Activated CD8-positive, alpha-beta memory T cell treated with anti-CD3 and anti-CD28 coated beads for 4 hours (primary cell): ENCODE measurements around the gene CEACAM4.
"Not testable (repeated sequence)": the region's sequence is repeated elsewhere in the genome, so short reads cannot be mapped to it uniquely, and the experiment has no call there.

Experiments
- DNase-seq, 2 donors: peaks; one replicate each; pipeline ENCODE4 v3.0.0-alpha.2; 2020; ENCODE audit warnings: low read depth in 2 of 2

CEACAM4 gene

GRCh38 chr19:41586064-41586463 is 40.8 kb downstream of the CEACAM4 start:
- no peak for DNase-seq

- no peak for DNase-seq
Observed at GRCh38 chr19:41584931-41585330, 41.9 kb downstream of the CEACAM4 start.

- DNase-seq: no peak
Observed at GRCh38 chr19:41584260-41584810, 42.5 kb downstream of the CEACAM4 start.

- DNase-seq: not testable (repeated sequence)
Observed at GRCh38 chr19:41582577-41583182, 44.2 kb downstream of the CEACAM4 start.

GRCh38 chr19:41581068-41581467 is 45.8 kb downstream of the CEACAM4 start:
- DNase-seq: not testable (repeated sequence)

GRCh38 chr19:41578886-41579285 is 48.0 kb downstream of the CEACAM4 start:
- DNase-seq: no peak

GRCh38 chr19:41577833-41578232 is 49.0 kb downstream of the CEACAM4 start:
- DNase-seq: no peak

DNA sequence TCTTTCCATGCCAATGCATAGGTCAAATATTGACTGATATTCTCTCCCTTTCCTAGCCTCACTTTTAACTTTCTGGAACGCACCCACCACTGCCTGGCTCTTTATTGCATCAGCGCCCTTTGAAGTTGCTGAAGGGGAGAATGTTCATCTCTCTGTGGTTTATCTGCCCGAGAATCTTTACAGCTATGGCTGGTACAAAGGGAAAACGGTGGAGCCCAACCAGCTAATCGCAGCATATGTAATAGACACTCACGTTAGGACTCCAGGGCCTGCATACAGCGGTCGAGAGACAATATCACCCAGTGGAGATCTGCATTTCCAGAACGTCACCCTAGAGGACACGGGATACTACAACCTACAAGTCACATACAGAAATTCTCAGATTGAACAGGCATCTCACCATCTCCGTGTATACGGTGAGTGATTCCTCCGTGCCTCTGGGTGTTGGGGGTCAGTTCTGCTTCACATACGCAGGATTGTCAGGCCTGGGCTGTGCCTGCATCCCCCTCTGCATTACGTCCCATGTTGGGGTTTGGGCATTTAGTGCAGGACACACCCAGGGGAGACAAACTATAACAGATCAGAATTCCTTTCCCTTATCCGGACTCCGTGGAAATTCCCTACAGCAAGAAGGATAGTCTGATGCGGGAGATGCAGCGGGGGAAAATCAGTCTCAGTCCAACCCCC is 49.6 kb downstream of the CEACAM4 start:
- DNase-seq: no peak

DNA sequence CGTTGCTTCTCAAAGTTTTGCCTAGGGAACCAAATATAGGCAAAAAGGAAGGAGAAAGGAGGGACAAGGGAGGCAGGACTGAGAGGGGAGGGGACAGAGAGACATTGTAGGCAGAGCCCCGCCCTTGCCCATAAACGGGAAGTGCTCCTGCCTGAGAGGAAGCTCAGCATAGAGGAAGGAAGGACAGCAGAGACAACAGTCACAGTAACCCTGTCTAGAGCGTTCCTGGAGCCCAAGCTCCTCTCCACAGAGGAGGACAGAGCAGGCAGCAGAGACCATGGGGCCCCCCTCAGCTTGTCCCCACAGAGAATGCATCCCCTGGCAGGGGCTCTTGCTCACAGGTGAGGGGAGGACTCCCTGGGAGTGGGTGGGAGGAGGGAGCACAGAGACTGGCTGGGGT is 50.9 kb downstream of the CEACAM4 start, which contains the start of gene CEACAM21:
Gene CEACAM21 (plus strand): TSS at position 169 of the 400 bp plus-strand sequence. CDS start 109 bp downstream, at position 278.
- DNase-seq: no peak

DNA sequence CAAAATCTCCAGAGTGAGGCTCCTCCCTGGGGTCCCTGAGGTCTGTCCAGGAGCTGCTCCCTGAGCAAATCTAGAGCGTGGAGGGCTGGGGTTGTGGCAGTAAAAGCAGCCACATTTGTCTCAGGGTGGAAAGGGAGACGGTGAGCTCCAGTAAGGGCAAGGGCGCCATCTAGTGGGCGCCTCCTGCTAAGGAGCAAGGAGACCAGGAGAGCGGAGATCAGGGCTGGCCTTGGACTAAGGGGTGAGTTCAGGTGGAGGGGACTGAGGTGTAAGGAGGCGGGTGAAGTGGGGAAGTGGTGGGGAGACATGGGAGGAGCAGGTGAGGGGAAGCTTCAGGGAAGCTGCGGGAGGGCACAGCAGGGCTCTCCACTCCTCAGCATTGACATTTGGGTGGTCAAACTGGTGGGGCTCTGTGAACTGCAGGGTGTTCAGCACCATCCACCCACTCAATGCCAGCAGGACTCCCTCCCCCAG is 56.2 kb downstream of the CEACAM4 start:
- peak; percentile 60 to 73 for DNase-seq

GRCh38 chr19:41570179-41570578 is 56.7 kb downstream of the CEACAM4 start:
- no peak for DNase-seq

DNA sequence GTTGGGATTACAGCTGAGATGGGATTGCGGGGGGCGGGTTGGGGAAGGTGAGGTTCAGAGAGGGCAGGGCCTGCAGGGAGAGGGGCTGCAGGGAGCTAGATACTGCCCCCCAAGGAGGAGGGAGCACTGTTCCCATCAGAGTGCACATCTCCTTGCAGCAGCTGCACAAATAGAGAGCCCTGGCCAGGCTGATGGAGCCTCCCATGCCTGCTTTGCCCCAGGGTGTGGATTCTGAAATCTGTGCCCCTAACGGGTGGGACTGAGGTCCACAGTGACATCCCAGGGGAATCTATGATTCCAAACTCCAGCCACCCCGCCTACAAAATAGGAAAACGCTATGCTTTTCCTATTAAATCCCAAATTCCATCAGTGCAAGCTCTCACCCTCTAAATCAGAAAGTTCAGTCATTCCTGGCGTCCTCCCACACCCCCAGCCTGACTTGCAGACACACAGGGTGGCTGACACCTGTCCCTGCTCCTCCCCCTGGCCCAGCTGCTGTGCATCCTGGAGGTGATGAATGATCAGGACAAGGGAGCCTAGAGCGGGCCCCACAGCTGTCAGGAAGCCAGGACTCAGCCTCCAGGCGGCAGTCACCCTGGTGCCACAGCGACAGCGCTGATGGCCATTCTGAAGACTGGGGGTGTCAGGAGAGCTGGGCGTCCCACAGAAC is 57.3 kb downstream of the CEACAM4 start:
- no peak for DNase-seq
